HL-60 (cell line): ENCODE measurements around the gene XPO5.
"Not testable (repeated sequence)": the region's sequence is repeated elsewhere in the genome, so short reads cannot be mapped to it uniquely, and the experiment has no call there.

Source experiments
- DNase-seq, 2 experiments: peaks; one replicate each; pipeline ENCODE4 v3.0.0-alpha.2; 2010 to 2020; ENCODE audit warnings: low read depth in 1 of 2, low spot score in 1 of 2
- H3K27ac ChIP-seq: fragments of 250-450 bp; sonication (Bioruptor Pico); replicated peaks from 2 replicates; pipeline ENCODE4 v1.5.1; 2020; ENCODE audit warnings: mild to moderate bottlenecking, moderate library complexity
- H3K27me3 ChIP-seq: fragments of 250-450 bp; sonication (Bioruptor Pico); 2 replicates; pipeline ENCODE4 v1.5.1; 2021; ENCODE audit warnings: mild to moderate bottlenecking, moderate library complexity; ENCODE audit not compliant: insufficient read depth, poor library complexity, severe bottlenecking
- H3K4me3 ChIP-seq: replicated peaks from 2 replicates; pipeline ENCODE4 v1.5.1; 2011; ENCODE audit warnings: mild to moderate bottlenecking, control low read depth, low read length; ENCODE audit not compliant: insufficient read depth
- GABPA ChIP-seq: IDR thresholded peaks from 2 replicates; pipeline ENCODE4 v1.6.1; 2012; ENCODE audit warnings: low read depth
- POLR2AphosphoS5 ChIP-seq: IDR thresholded peaks from 2 replicates; pipeline ENCODE4 v1.6.1; 2012; ENCODE audit warnings: low read depth
- SPI1 ChIP-seq: IDR thresholded peaks from 2 replicates; pipeline ENCODE4 v1.6.1; 2012; ENCODE audit warnings: low read depth, mild to moderate bottlenecking, borderline replicate concordance
- TF ChIP-seq, protein P1 (sequence below): IDR thresholded peaks from 2 replicates; pipeline ENCODE4 v1.6.1; 2012; ENCODE audit warnings: low read depth; ENCODE audit not compliant: insufficient replicate concordance
- TF ChIP-seq, protein P2 (sequence below): IDR thresholded peaks from one replicate; pipeline ENCODE4 v1.5.1; 2011; ENCODE audit warnings: low read length, control low read depth, inconsistent platforms; ENCODE audit not compliant: insufficient read depth

Gene XPO5

DNA sequence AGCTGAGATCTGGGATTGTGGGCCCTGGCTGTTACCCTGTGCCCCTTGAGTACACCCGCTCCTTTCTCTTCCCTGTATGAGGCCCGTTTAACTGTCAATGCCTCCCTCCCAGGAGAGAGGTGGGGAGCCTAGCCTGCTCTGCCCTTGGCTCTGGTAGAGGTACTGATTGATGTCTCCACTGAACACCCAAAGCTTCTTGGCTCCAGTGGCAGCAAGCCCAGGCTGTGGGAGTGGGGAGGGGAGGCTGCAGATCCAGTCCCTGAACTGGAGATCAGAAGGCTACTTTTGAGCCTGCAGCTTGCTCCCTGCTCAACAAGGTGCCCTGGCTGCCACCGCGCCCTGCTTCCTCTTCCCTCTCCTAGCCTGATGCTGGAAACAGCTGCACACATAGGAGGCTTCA is 73.2 kb downstream of the XPO5 start:
- Histone ChIP-seq H3K27me3 (no peaks in the 10 kb centered on the region), H3K27ac (no peak overlapping the region), H3K4me3 (no peak overlapping the region)
- no peak for TF ChIP-seq GABPA
- TF ChIP-seq, protein P1, sequence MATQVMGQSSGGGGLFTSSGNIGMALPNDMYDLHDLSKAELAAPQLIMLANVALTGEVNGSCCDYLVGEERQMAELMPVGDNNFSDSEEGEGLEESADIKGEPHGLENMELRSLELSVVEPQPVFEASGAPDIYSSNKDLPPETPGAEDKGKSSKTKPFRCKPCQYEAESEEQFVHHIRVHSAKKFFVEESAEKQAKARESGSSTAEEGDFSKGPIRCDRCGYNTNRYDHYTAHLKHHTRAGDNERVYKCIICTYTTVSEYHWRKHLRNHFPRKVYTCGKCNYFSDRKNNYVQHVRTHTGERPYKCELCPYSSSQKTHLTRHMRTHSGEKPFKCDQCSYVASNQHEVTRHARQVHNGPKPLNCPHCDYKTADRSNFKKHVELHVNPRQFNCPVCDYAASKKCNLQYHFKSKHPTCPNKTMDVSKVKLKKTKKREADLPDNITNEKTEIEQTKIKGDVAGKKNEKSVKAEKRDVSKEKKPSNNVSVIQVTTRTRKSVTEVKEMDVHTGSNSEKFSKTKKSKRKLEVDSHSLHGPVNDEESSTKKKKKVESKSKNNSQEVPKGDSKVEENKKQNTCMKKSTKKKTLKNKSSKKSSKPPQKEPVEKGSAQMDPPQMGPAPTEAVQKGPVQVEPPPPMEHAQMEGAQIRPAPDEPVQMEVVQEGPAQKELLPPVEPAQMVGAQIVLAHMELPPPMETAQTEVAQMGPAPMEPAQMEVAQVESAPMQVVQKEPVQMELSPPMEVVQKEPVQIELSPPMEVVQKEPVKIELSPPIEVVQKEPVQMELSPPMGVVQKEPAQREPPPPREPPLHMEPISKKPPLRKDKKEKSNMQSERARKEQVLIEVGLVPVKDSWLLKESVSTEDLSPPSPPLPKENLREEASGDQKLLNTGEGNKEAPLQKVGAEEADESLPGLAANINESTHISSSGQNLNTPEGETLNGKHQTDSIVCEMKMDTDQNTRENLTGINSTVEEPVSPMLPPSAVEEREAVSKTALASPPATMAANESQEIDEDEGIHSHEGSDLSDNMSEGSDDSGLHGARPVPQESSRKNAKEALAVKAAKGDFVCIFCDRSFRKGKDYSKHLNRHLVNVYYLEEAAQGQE = no peak
- no peak for TF ChIP-seq POLR2AphosphoS5
- TF ChIP-seq, protein P2, sequence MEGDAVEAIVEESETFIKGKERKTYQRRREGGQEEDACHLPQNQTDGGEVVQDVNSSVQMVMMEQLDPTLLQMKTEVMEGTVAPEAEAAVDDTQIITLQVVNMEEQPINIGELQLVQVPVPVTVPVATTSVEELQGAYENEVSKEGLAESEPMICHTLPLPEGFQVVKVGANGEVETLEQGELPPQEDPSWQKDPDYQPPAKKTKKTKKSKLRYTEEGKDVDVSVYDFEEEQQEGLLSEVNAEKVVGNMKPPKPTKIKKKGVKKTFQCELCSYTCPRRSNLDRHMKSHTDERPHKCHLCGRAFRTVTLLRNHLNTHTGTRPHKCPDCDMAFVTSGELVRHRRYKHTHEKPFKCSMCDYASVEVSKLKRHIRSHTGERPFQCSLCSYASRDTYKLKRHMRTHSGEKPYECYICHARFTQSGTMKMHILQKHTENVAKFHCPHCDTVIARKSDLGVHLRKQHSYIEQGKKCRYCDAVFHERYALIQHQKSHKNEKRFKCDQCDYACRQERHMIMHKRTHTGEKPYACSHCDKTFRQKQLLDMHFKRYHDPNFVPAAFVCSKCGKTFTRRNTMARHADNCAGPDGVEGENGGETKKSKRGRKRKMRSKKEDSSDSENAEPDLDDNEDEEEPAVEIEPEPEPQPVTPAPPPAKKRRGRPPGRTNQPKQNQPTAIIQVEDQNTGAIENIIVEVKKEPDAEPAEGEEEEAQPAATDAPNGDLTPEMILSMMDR = no peak
- TF ChIP-seq SPI1 = no peak
- no peak for DNase-seq

DNA sequence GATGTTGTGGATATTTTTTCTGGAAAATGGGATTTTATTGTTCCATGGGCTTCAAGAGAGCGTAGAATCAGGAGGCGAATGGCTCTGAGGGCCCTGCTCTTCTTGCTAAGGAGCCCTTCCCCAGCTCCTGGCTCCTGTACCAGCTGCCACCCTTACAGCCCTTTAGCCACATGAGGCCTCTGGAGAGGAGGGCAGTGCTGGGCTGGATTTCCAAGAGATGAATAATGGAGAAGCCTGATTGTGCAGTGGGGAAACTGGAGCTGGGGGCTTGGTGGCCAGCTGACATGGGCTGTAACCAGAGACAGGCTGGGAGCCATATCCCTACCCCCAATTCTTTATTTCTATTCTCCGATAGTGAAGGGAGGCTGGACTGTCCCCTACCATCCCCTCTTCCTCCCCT is 74.9 kb downstream of the XPO5 start:
- TF ChIP-seq SPI1 (no peak), POLR2AphosphoS5 (no peak), GABPA (no peak)
- TF ChIP-seq, protein P2 = no peak
- no peaks in the 10 kb centered on the region for H3K27me3 ChIP-seq
- no peak overlapping the region for H3K27ac ChIP-seq
- no peak for DNase-seq
- no peak overlapping the region for H3K4me3 ChIP-seq

DNA sequence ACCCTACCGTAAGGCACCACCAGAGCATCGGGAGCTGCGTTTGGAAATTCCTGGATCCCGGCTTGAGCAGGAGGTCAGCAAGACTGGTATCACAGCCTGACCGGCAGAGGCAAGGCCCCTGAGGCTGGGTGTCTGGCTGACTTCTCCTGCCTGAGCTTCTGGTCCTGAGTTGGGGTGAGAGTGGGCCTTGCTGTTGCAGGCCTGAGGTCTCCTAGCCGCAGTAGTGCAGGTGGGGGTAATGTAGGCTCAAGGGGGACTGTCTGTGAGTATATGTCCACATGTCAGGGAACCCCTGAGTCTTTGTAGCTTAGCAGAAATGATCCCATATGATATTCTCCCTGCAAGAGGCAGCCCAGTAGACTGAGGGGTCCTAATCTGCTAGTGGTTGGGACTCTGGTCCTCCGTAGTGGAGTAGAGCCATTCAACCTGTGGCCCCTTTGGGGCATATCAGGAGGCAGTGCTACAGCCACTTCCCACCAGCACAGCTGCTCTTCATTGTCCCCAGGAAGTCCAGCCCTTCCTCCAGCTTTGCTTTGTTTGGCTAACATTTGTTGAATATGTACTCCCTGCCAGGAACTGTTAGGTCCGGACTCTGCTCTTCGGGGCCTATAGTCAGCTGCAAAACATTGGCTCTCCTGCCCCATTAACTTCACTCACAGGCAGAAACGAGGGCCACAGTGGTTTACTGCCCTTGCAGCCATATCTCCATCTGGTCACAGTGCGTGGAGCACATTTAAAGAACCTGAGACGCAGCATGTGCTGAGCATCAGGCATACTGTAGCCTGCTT is 76.6 kb downstream of the XPO5 start:
- TF ChIP-seq, protein P1 = no peak
- no peak for TF ChIP-seq SPI1
- TF ChIP-seq GABPA = no peak
- TF ChIP-seq, protein P2 = no peak
- TF ChIP-seq POLR2AphosphoS5 = no peak
- DNase-seq = no peak
- no peak overlapping the region for H3K4me3 ChIP-seq

DNA sequence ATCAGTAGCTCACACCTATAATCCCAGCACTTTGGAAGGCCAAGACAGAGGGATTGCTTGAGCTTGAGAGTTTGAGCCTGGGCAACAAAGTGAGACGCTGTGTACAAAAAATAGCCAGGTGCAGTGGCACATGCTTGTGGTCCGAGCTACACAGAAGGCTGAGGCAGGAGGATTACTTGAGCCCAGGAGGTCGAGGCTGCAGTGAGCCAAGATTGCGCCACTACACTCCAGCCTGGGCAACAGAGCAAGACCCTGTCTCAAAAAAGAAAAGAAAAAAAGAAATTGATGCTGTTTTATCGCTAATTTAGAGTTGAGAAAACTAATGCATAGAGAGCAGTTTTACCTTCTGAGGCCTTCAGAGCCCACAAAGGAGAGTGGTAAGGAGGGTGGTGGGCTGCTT is 77.5 kb downstream of the XPO5 start:
- H3K27ac ChIP-seq, DNase-seq, H3K27me3 ChIP-seq, H3K4me3 ChIP-seq: not testable (repeated sequence)

More for the DNA sequence above, 76.6 kb downstream of the XPO5 start:
- H3K27me3 ChIP-seq = no peaks in the 10 kb centered on the region
- H3K27ac ChIP-seq = no peak overlapping the region
